ENCODE results near the gene STUM.

Gene STUM

GRCh38 chr1:226545836-226546596 is 2.5 kb upstream of the STUM start:
- Mint-ChIP-seq H3K27me3 (peaks cover 64% of the 10 kb centered on the region), H3K27ac (no peak overlapping the region), H3K4me3 (no peak overlapping the region), H3K4me1 (peaks cover 14% of the 10 kb centered on the region), H3K36me3 (no peaks in the 10 kb centered on the region), H3K9me3 (no peaks in the 10 kb centered on the region)
- CTCF ChIA-PET: no interaction called here
- DNase-seq: no peak

DNA sequence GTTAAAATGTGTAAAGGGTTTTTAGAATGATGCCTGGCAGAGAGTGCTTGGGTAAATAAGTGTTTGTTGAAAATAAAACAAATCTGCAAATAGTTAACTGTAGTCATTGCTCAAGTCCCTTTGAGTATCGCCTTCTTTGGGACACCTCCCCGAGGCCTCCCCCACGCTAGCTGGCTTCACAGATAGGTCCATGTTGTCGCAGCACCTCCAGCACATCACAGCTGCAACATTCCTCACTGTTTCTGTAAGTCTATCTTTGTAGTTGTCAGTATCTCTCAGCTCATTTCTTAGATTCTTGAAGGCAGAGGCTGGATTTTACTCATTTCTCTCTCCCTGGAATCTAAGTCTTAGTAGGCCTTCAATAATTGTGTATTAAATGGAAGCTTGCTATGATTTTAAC is 1.6 kb upstream of the STUM start:
- Mint-ChIP-seq H3K4me1 (peaks cover 14% of the 10 kb centered on the region), H3K27ac (no peak overlapping the region), H3K36me3 (no peaks in the 10 kb centered on the region), H3K4me3 (no peak overlapping the region), H3K9me3 (no peaks in the 10 kb centered on the region), H3K27me3 (peaks cover 73% of the 10 kb centered on the region)
- DNase-seq: no peak
- CTCF ChIA-PET: interaction anchor here (0.8 to 3.2 kb wide), 7 partner anchors 13 to 122 kb away, joined by 3 to 11 read pairs (median 4); no protein-coding TSS in a partner anchor

- Mint-ChIP-seq H3K9me3 (no peaks in the 10 kb centered on the region), H3K36me3 (no peaks in the 10 kb centered on the region), H3K27me3 (peaks cover 79% of the 10 kb centered on the region), H3K4me1 (peaks cover 14% of the 10 kb centered on the region), H3K4me3 (no peak overlapping the region), H3K27ac (no peak overlapping the region)
- CTCF ChIA-PET: interaction anchor here (0.6 to 3.2 kb wide), 8 partner anchors 14 to 122 kb away, joined by 3 to 11 read pairs (median 4); no protein-coding TSS in a partner anchor
- DNase-seq: peak; percentile 71
These were observed 791 bp upstream of the STUM start for GRCh38 chr1:226547754-226548191.

DNA sequence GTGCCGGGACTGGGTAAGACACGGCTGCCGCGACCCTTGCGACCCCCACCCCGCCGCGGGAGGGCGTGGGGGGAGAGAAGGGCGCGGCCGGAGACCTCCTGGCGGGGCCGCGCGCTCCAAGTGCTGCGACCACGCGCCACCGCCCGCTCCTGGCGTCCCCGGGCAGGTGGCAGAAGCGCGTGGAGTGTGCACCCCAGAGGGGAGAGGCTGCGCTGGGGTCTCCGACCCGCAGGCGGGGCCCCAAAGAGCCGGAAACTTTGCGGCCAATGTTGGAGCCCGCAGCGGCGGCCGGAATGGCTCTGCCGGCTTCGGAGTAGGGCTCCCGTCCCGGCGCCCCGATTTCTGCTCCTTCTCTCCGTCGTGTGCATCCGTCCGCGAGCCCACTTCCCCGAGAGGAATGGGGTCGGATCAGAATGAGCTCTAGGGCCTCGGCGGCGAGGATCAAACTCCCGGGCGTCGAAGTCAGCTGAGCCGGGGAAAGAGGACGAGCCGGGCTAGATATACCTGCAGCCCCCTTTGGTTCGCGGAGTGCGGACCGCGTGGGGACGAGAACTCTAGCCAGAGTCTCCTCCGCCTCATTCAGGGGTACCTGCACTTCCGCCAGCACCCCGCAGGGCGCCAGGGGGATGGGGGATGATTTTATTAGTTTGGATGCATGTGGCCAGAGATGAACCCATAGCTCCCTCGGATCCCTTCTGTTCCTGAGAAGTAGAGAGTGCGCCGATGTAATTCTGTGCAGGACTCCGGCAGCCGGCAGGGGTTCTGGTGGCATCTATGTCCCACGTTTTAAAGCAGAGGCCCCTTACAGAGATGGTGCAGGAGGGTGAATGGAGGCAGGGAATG is 751 bp downstream of the STUM start:
- CTCF ChIA-PET: interaction anchor here (1.2 to 3.2 kb wide), 5 partner anchors 16 to 140 kb away, joined by 3 to 11 read pairs (median 3); no protein-coding TSS in a partner anchor
- Mint-ChIP-seq H3K4me1 (peaks cover 14% of the 10 kb centered on the region), H3K4me3 (peak overlapping the region; percentile 49), H3K9me3 (no peaks in the 10 kb centered on the region), H3K27me3 (peaks cover 86% of the 10 kb centered on the region), H3K27ac (no peak overlapping the region), H3K36me3 (no peaks in the 10 kb centered on the region)
- no peak for DNase-seq

DNA sequence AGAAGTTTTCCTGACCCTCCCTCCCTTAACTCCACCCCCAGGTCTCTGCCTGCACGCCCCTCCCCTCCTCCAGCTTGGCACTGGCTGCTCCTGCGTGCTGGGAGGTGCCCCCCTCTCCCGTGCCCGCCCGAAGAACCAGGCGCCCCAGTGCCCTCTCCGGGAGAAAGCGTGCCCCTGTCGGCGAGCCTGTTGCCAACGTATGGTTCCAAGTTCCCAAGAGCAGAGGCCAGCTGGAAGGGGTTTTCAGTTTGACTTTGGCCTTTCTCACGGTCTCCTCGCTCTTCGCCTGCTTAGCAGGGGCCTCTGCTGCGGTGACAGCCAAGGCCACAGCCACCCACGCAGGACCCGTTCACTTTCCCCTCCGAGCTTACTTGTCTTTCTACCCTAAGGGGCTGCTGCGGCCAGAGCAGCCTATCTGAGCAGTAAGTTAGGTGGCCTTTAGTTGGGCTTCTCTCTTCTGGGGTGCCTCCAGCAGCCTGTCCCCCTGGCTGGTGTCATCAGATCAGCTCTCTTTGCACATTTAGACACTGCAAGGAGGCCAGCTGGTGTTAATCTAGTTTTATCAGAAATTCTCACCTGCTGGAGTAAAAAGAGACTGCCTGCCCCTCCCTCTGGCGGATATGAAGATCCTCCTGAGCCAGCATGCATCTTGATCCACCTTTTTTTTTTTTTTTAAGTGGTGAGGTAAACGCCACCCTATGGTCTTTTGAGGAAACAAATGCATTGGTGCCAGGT is 1.5 kb downstream of the STUM start:
- CTCF ChIA-PET: interaction anchor here (0.8 to 3.2 kb wide), 5 partner anchors 59 to 141 kb away, joined by 3 to 11 read pairs (median 3); no protein-coding TSS in a partner anchor
- Mint-ChIP-seq H3K9me3 (no peaks in the 10 kb centered on the region), H3K27ac (no peak overlapping the region), H3K36me3 (no peaks in the 10 kb centered on the region), H3K27me3 (peaks cover 89% of the 10 kb centered on the region), H3K4me3 (peak overlapping the region; percentile 13), H3K4me1 (peaks cover 14% of the 10 kb centered on the region)
- no peak for DNase-seq

DNA sequence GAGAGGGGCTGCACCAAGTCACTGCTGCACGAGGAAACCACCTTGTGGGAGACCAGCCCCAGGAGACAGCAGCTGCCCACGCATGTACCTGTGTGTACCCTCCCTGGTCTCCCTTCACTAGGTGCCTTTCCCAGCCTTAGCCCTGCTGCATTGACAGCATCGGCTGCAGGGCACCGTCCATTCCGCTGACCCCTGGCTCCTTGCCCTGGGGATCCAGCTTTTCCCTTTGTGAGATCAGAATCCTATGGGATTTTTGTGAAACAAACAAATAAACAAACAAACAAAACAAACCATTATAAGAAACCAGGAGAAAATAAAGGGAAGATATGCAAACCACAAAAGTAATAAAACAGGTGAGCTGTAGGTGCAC is 2.1 kb downstream of the STUM start:
- no peak for DNase-seq
- peaks cover 14% of the 10 kb centered on the region for H3K4me1 Mint-ChIP-seq
- no peak overlapping the region for H3K4me3 Mint-ChIP-seq
- CTCF ChIA-PET: interaction anchor here (0.8 to 1.7 kb wide), 4 partner anchors 58 to 142 kb away, joined by 3 to 5 read pairs (median 3); no protein-coding TSS in a partner anchor
- peaks cover 89% of the 10 kb centered on the region for H3K27me3 Mint-ChIP-seq
- H3K9me3 Mint-ChIP-seq: no peaks in the 10 kb centered on the region
- no peak overlapping the region for H3K27ac Mint-ChIP-seq
- H3K36me3 Mint-ChIP-seq: no peaks in the 10 kb centered on the region

DNA sequence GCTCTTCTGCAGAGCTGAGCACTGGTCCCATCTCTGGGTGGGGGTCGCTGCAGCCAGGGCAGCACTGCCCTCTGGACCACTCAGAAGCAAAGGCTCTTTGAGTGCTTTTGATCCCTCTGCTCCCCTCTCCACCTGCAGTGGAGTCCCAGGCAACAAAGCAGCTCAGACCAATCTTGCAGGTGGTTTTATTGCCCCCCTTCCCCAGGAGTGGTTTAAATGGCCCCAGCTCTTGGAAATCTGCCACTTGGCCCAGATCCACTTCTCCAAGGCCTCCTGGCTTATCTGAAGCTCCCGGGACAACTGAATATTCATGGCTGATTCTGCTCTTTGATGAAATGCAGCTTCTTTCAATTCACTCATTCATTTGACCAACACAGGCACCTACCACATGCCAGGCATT is 2.7 kb downstream of the STUM start:
- Mint-ChIP-seq H3K4me3 (no peak overlapping the region), H3K9me3 (no peaks in the 10 kb centered on the region), H3K36me3 (no peaks in the 10 kb centered on the region), H3K4me1 (peaks cover 14% of the 10 kb centered on the region), H3K27me3 (peaks cover 85% of the 10 kb centered on the region), H3K27ac (no peak overlapping the region)
- CTCF ChIA-PET: no interaction called here
- no peak for DNase-seq

GRCh38 chr1:226552061-226552460 is 3.5 kb downstream of the STUM start:
- H3K27ac Mint-ChIP-seq: no peak overlapping the region
- peaks cover 14% of the 10 kb centered on the region for H3K4me1 Mint-ChIP-seq
- no peaks in the 10 kb centered on the region for H3K9me3 Mint-ChIP-seq
- no peak overlapping the region for H3K4me3 Mint-ChIP-seq
- H3K36me3 Mint-ChIP-seq: no peaks in the 10 kb centered on the region
- H3K27me3 Mint-ChIP-seq: peaks cover 79% of the 10 kb centered on the region
- no peak for DNase-seq
- CTCF ChIA-PET: no interaction called here

DNA sequence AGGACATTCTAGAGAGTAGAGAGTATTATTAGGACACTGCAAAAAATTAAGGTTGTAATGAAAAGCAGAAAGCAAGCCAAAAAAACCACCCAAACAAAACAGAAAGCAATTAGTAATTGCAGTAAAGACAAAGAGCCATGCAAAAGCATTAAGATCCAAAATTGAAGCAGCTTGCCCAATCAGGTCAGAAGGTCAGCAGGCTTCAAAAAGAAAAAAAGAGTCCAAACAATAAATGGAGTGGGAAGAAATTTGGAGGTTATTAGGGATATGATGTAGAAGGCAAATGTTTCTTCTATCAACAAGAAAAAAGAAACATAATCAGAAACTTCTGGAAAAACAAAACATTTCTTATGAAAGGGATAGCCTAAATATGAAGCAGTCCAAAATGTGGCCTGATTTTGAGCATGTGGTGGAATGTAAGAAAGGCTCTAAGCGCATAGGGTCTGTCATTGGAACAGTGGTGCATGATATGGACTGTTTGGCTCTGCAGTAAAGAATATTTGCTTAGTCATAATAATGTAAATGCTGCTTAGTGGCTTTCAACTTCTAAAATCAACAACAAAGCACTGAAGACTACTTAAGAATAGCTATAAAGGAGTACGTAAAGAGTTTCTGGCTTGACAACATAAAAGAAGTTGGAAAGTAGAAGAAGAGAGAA is 4.8 kb downstream of the STUM start:
- Mint-ChIP-seq H3K36me3 (no peaks in the 10 kb centered on the region), H3K27ac (no peak overlapping the region), H3K4me1 (peaks cover 10% of the 10 kb centered on the region), H3K27me3 (peaks cover 67% of the 10 kb centered on the region), H3K9me3 (no peaks in the 10 kb centered on the region), H3K4me3 (no peak overlapping the region)
- CTCF ChIA-PET: interaction anchor here (0.7 kb wide), 1 partner anchor 240 kb away, joined by 3 read pairs; no protein-coding TSS in a partner anchor
- DNase-seq: no peak

DNA sequence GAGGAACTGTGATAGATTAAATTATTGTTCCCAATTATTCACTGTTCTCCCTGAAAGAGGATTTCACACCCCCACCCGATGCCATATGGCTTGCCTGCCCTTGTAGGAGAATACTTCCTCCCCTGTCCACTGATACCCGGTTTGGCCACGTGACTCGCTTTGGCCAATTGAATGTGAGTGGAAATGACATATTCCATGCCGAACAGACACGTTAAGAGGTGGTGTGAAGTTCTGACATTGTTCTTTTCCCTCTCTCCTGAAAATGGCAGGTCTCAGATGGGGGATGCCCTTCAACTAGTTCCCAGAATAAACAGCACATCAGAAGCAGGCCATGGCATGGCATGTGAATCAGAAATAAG is 5.3 kb downstream of the STUM start:
- Mint-ChIP-seq H3K4me1 (peaks cover 10% of the 10 kb centered on the region), H3K36me3 (no peaks in the 10 kb centered on the region), H3K27me3 (peaks cover 65% of the 10 kb centered on the region), H3K9me3 (no peaks in the 10 kb centered on the region), H3K27ac (no peak overlapping the region), H3K4me3 (no peak overlapping the region)
- DNase-seq: no peak
- CTCF ChIA-PET: interaction anchor here (0.7 kb wide), 1 partner anchor 239 kb away, joined by 3 read pairs; no protein-coding TSS in a partner anchor

GRCh38 chr1:226555092-226555491 is 6.5 kb downstream of the STUM start:
- Mint-ChIP-seq H3K27me3 (peaks cover 53% of the 10 kb centered on the region), H3K36me3 (no peaks in the 10 kb centered on the region), H3K4me3 (no peak overlapping the region), H3K27ac (no peak overlapping the region), H3K9me3 (no peaks in the 10 kb centered on the region), H3K4me1 (peaks cover 4% of the 10 kb centered on the region)
- no peak for DNase-seq
- CTCF ChIA-PET: no interaction called here

GRCh38 chr1:226557424-226557823 is 8.9 kb downstream of the STUM start:
- CTCF ChIA-PET: interaction anchor here (0.6 kb wide), 1 partner anchor 1097 kb away, joined by 3 read pairs; no protein-coding TSS in a partner anchor

DNA sequence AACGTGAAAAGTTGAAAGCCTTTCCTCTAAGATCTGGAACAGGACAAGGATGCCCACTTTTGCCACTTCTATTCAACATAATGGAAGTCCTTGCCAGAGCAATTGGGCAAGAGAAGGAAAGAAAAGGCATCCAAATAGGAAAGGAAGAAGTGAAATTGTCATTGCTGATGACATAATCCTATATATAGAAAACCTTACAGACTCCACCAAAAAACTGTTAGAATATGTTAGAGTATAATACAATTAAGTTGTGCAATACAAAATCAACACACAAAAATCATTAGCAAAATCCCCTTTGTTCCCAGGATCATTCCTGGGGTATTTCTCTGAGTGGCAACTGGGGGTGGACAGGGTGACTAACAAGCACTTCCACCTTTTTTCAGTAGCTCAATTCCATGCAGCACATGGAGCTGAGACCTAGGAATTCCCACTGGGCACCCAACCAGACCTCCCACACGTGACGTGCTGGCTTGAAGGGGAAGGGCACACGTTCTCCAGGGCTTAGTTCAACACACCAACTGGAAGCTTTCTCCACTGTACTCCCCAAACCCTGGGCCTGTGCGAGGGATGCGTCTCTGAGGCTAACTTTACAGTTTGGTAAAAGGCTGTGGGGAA is 9.6 kb downstream of the STUM start:
- CTCF ChIA-PET: interaction anchor here (0.6 kb wide), 1 partner anchor 1096 kb away, joined by 3 read pairs; no protein-coding TSS in a partner anchor
- Mint-ChIP-seq H3K4me3 (no peak overlapping the region), H3K9me3 (no peaks in the 10 kb centered on the region), H3K27me3 (peaks cover 31% of the 10 kb centered on the region), H3K27ac (no peak overlapping the region), H3K4me1 (no peaks in the 10 kb centered on the region), H3K36me3 (no peaks in the 10 kb centered on the region)
- no peak for DNase-seq

More at GRCh38 chr1:226557424-226557823, 8.9 kb downstream of the STUM start:
- H3K27ac Mint-ChIP-seq: no peak overlapping the region
- H3K27me3 Mint-ChIP-seq: peaks cover 35% of the 10 kb centered on the region
- H3K4me3 Mint-ChIP-seq: no peak overlapping the region
- H3K4me1 Mint-ChIP-seq: no peaks in the 10 kb centered on the region
- no peak for DNase-seq
- no peaks in the 10 kb centered on the region for H3K36me3 Mint-ChIP-seq
- no peaks in the 10 kb centered on the region for H3K9me3 Mint-ChIP-seq

All from activated naive CD4-positive, alpha-beta T cell treated with anti-CD3 and anti-CD28 coated beads, Interleukin-2, amount 10 ng/mL, durations not matched to agents 7 days and 5 days (primary cell).